Stimulated activated CD8-positive, alpha-beta memory T cell treated with anti-CD3 and anti-CD28 coated beads, Interleukin-15, amount 100 ng/mL, for 1 hour (primary cell): ENCODE data around the gene SLC35F3.
"Not testable (repeated sequence)": the region's sequence is repeated elsewhere in the genome, so short reads cannot be mapped to it uniquely, and the experiment has no call there.

Experiments used
- DNase-seq: peaks from one replicate; pipeline ENCODE4 v3.0.0-alpha.2; 2020; ENCODE audit warnings: low read depth

The SLC35F3 gene

GRCh38 chr1:234226113-234226818, 321.8 kb downstream of the SLC35F3 start:
- DNase-seq = no peak

GRCh38 chr1:234226819-234227165, 322.3 kb downstream of the SLC35F3 start:
- DNase-seq = no peak

GRCh38 chr1:234229581-234230387, 325.3 kb downstream of the SLC35F3 start:
- DNase-seq = no peak

- no peak for DNase-seq
Measured at GRCh38 chr1:234230414-234230862, 326.0 kb downstream of the SLC35F3 start.

- no peak for DNase-seq
Measured at GRCh38 chr1:234231061-234231892, 326.8 kb downstream of the SLC35F3 start.

- no peak for DNase-seq
Measured at GRCh38 chr1:234231893-234232276, 327.4 kb downstream of the SLC35F3 start.

- no peak for DNase-seq
Measured at GRCh38 chr1:234234199-234234598, 329.7 kb downstream of the SLC35F3 start.

- no peak for DNase-seq
Measured at GRCh38 chr1:234235434-234235881, 331.0 kb downstream of the SLC35F3 start.

- DNase-seq = no peak
Measured at GRCh38 chr1:234237393-234237792, 332.9 kb downstream of the SLC35F3 start.

GRCh38 chr1:234238060-234238459, 333.6 kb downstream of the SLC35F3 start:
- DNase-seq = no peak

GRCh38 chr1:234239515-234239914, 335.0 kb downstream of the SLC35F3 start:
- DNase-seq = no peak

GRCh38 chr1:234239936-234240335, 335.5 kb downstream of the SLC35F3 start:
- DNase-seq = no peak

GRCh38 chr1:234240680-234241079, 336.2 kb downstream of the SLC35F3 start:
- no peak for DNase-seq

- no peak for DNase-seq
Measured at GRCh38 chr1:234241941-234242490, 337.5 kb downstream of the SLC35F3 start.

- DNase-seq = no peak
Measured at GRCh38 chr1:234243521-234244260, 339.2 kb downstream of the SLC35F3 start.

- no peak for DNase-seq
Measured at GRCh38 chr1:234244482-234244881, 340.0 kb downstream of the SLC35F3 start.

GRCh38 chr1:234246638-234247116, 342.2 kb downstream of the SLC35F3 start:
- DNase-seq = no peak

GRCh38 chr1:234247746-234248145, 343.3 kb downstream of the SLC35F3 start:
- not testable (repeated sequence) for DNase-seq

- DNase-seq = no peak
Measured at GRCh38 chr1:234250747-234251146, 346.3 kb downstream of the SLC35F3 start.

- DNase-seq = no peak
Measured at GRCh38 chr1:234253732-234254131, 349.3 kb downstream of the SLC35F3 start.

- no peak for DNase-seq
Measured at GRCh38 chr1:234256359-234256758, 351.9 kb downstream of the SLC35F3 start.
